Caki2 (cell line): ENCODE measurements around the gene SH3BP1. TPM values are rescaled to one million over a fixed set of nuclear protein-coding genes. Genes with fewer than 3 reads are reported as not detected.
A peak's percentile ranks its signal among the peaks of the same experiment; 100 is the strongest.
"Not testable (repeated sequence)": the region's sequence is repeated elsewhere in the genome, so short reads cannot be mapped to it uniquely, and the experiment has no call there.

Experiments
- DNase-seq: peaks from one replicate; pipeline ENCODE4 v3.0.0-alpha.2; 2015; ENCODE audit warnings: low read depth
- in situ Hi-C: cut with HindIII; loops from 2 replicates; pipeline ENCODE4 v1.10.0; 2016; ENCODE audit warnings: low sequenced_read_pairs, low pct_unique_long_range_greater_than_20kb, mixed read lengths
- total RNA-seq: library from RNA; depleted of rRNA; stranded (reverse); fragments of >200 nt; shearing (Covaris generic); gene quantifications from 2 replicates; pipeline ENCODE4 v1.2.3, GENCODE V29; 2014; ENCODE audit warnings: low replicate concordance; rRNA removed

SH3BP1 gene
- total RNA-seq, 1 experiment from 2014 or later = 3.2 TPM

DNA sequence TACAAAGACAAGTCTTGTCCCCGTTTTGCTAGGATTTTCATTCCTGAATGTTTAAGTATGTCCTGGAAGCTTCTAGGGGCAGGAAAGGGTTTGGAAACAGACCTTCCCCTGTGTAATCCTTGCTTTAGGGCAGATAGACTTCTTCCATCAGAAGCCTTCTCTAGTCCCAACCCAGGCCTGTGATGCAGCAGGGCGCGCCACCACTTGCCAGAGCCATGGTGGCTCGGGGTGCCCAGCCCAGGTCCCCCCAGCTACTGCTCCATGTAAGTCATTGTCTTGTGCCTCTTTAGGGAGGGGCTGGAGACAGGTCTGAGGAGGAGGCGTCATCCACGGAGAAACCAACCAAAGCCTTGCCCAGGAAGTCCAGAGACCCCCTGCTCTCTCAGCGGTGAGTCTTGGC is 50.9 kb downstream of the SH3BP1 start:
- DNase-seq = no peak
- in situ Hi-C loops = no loop called here

DNA sequence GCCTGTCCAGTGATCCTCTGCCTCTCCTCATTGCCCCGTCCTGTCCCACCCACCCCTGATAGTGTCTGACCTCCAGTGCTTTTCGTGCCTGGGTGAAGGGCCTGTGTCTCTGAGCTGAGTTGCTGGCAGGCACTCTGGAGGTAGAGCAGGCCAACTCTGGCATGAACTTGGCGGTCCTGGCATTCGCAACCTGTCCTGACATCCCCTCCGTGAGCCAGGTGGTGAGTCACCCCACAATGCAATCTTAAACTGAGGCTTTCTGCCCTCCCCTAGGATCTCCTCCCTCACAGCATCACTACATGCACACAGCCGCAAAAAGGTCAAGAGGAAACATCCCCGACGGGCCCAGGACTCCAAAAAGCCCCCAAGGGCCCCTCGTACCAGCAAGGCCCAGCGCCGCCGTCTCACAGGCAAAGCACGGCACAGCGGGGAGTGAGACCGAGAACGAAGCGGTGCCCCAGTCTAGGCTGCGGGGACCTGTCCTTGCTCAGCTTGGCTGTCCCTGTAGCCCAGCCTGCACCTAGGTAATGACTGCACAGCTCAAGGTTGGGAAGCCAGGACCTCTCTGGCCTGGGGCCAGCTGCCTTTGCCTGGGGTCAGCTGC is 51.5 kb downstream of the SH3BP1 start:
- in situ Hi-C loops = no loop called here
- no peak for DNase-seq

DNA sequence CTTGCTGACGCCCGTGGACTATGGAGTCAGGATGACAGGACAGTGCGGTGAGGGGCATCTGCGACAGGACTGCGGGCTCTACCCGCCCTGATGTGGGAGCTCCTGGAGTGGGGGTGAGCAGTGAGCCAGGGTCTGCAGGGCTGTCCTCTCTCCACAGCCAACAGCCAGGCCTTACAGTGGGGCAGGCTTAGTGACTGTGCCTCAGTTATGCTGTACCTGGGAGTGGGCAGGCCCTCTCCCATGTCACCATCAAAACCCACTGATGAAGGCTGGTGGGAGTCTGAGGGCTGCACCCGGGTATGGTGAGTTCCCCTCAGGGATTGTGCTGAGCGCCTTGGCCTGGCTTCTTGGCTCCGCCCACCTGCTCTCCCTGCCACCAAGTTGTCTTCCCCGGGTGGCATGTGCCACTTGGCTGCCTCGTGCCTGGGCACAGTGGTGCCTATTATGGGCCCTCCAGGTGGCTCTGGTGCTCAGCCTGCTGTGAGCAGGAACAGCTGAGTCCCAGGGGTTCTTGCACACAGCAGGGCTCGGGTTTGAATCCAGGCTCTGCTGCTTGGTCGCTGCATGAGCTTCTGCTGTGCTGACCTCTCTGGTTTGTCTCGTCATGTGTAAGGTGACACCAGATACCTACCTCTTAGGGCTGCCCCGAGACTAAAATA is 53.3 kb downstream of the SH3BP1 start:
- no peak for DNase-seq
- in situ Hi-C loops = no loop called here

DNA sequence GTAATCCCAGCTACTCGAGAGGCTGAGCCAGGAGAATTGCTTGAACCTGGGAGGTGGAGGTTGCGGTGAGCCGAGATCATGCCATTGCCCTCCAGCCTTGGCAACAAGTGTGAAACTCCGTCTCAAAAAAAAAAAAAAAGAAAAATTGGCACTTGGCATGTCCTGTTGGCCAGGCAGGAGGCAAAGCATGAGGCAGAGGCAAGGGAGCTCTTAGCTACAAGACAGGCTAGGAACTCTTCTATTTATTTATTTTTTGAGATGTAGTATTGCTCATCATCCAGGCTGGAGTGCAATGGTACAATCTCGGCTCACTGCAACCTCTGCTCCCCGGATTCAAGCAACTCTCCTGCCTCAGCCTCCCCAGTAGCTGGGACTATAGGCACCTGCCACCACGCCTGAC is 54.7 kb downstream of the SH3BP1 start:
- DNase-seq, in situ Hi-C loops: not testable (repeated sequence)

DNA sequence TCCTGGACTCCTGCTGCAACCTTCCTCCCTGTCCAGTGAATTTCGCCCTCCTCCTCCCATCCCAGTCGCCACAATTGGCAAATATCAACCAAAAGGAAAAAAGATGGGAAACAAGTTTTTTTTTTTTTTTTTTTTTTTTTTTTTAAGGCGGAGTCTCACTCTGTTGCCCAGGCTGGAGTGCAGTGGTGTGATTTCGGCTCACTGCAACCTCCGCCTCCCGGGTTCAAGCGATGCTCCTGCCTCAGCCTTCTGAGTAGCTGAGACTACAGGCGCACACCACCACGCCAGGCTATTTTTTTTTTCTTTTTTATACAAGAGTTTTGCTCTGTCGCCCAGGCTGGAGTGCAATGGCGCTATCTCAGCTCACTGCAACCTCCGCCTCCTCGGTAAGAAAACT is 56.8 kb downstream of the SH3BP1 start:
- DNase-seq = not testable (repeated sequence)

DNA sequence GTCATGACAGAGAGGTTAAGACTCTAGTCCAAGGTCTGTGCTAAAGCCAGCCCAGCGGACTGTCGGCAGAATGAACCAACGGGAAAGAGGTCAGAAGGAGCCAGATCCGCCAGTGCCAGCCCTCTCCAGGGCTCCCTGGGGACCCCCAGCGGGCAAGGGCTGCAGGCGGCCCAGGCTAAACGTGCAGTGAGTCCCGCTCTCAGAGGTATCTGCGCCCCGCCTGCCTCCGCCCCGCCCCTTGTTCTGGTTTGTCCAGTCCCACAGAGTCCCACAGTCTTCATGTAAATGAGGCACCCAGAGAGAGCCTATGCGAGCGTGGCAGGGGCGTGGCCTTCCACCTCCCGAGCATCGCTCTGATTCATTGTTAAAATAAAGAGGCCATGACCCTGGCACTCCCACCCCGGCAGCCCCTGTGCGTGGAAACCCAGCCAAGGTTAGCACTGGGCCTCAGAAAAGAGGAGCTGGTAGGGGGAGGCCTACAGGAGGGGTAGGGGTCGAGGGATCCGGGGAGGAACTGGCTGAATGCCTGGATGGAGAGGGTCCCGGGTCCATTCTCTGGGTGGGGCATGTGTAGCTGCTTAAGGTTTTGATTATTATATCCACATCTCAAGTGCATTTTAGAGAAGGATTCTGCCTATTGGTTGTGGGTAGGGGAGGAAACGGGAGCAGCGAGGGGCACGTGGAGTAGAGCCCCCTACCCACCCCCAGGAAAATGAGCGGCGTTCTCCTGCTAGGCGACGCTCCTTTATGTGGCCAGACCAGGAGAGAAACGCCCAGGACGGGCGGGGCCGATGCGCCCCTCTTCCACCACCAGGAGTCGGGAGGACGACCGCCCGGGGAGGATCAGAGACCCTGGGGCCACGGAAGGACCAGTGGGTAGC is 57.4 kb downstream of the SH3BP1 start, which contains the start of gene TRIOBP:
TSS of gene TRIOBP (plus strand) at position 392 of the 881 bp plus-strand sequence. CDS start 4,318 bp downstream, outside the sequence.
- DNase-seq = peak; percentile 99
- in situ Hi-C loops = no loop called here

More for the DNA sequence above, 56.8 kb downstream of the SH3BP1 start:
- in situ Hi-C loops = not testable (repeated sequence)

DNA sequence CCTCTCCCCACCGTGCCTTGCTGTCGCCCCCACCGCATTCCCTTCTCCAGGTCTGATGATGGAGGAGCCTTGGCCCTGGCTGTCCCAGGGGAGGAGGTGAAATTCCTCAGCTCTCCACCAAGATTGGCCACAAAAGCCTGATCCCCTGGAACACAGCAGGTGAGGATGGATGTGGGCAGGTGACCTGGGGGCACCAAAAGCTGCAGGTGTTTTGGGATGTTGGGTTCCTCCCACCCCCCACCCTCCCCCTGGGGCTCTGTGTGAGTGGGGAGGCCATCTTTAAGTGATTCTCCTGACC is 58.0 kb downstream of the SH3BP1 start:
- DNase-seq = peak; percentile 32
- in situ Hi-C loops = no loop called here

DNA sequence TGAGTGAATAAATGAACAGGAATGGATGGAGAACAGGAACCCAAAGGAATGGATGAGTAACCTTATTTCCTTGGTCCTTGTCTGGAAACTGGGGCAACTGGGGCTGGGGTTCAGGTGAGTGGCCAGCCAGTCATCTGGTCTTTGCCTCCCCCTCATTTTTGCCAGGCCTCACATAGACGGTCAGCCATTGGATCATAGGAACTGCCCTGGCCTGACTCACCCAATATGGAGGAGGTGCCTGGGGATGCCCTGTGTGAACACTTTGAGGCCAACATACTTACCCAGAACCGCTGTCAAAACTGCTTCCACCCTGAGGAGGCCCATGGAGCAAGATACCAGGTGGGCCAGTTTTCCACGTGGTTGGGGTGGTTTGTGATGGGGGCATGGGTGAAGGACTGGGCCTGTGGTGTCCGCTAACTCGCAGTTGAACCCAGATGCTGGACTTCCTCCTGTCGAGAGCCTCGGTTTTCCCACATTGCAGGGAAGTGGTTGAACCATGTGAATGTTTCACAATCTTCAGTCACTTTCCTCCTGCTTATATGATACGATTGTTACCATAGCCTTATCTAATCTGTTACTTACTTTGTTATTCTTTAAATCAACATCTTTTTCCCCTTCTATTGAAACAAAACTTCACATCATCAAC is 61.8 kb downstream of the SH3BP1 start:
- no peak for DNase-seq
- in situ Hi-C loops = no loop called here

DNA sequence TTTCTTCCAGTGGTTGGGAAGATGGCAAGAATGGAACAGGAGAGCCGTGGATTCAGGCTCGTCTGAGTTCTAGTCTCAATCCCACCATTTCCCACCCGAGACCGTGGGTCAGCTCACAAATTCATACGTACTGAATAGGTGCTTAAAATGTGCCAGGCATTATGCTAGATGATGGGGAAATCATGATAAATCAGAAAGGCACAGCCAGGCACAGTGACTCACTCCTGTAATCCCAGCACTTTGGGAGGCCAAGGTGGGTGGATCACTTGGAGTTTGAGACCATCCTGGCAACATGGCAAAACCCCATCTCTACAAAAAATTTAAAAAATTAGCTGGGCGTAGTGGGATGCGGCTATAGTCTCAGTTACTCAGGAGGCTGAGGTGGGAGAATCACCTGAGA is 64.4 kb downstream of the SH3BP1 start:
- in situ Hi-C loops = no loop called here
- DNase-seq = no peak

DNA sequence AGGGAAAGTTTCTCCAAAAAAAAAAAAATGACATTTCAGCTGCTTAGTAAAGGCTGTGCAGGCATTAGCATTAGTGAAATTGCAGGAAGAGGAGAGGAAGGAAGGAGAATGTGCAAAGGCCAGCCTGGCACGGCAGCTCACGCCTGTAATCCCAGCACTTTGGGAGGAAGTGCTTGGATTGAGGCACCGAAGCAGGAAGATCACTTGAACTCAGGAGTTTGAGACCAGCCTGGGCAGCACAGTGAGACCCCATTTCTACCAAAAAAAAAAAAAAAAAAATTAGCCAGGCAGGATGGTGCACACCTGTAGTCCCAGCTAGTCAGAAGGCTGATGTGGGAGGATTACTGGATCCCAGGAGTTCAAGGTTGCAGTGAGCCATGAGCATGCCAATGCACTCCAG is 65.2 kb downstream of the SH3BP1 start:
- in situ Hi-C loops = no loop called here

DNA sequence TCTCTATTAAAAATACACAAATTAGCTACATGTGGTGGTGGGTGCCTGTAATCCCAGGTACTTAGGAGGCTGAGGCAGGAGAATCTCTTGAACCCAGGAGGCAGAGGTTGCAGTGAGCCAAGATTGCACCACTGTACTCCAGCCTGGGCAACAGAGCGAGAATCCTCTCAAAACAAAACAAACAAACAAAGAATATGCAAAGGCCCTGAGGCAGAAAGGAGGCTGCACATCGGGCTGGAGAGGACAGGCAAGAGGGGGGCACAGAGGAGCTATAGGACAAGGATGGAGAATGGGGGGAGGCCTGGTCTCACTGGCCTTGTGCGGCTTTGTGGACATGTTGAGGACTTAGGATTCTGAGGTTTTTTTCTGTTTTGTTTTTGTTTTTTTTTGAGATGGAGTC is 65.7 kb downstream of the SH3BP1 start:
- in situ Hi-C loops = no loop called here

More for the DNA sequence above, 65.2 kb downstream of the SH3BP1 start:
- DNase-seq = no peak

More for the DNA sequence above, 65.7 kb downstream of the SH3BP1 start:
- no peak for DNase-seq

Other genes starting within 250 kb of the SH3BP1 start
- gene ELFN2, start 212.2 kb upstream of the SH3BP1 start, total RNA-seq = 10.2 and 12.9 TPM in 2 replicates
- gene MFNG, start 153.3 kb upstream of the SH3BP1 start, total RNA-seq = 0.46 and 0.54 TPM in 2 replicates
- gene CARD10, start 120.3 kb upstream of the SH3BP1 start, total RNA-seq = 47.3 and 58.6 TPM in 2 replicates
- 8.9 and 9.1 TPM in 2 replicates for gene CDC42EP1, start 79.2 kb upstream of the SH3BP1 start, total RNA-seq
- not detected in 2 replicates for gene LGALS2, start 59.6 kb upstream of the SH3BP1 start, total RNA-seq
- 43.4 and 52.0 TPM in 2 replicates for gene GGA1, start 30.8 kb upstream of the SH3BP1 start, total RNA-seq
- 51.9 and 75.8 TPM in 2 replicates for gene PDXP, start 19.1 kb downstream of the SH3BP1 start, total RNA-seq
- gene LGALS1, start 36.0 kb downstream of the SH3BP1 start, total RNA-seq = 5,023 and 5,137 TPM in 2 replicates
- 70.5 and 107 TPM in 2 replicates for gene NOL12, start 46.7 kb downstream of the SH3BP1 start, total RNA-seq
- gene TRIOBP, start 57.4 kb downstream of the SH3BP1 start, total RNA-seq = 233 and 274 TPM in 2 replicates
- gene GCAT, start 168.3 kb downstream of the SH3BP1 start, total RNA-seq = 33.4 and 42.3 TPM in 2 replicates
- not detected in 2 replicates for gene GALR3, start 183.7 kb downstream of the SH3BP1 start, total RNA-seq
- gene ANKRD54, start 204.7 kb downstream of the SH3BP1 start, total RNA-seq = 54.0 and 62.0 TPM in 2 replicates
- 475 and 492 TPM in 2 replicates for gene EIF3L, start 209.8 kb downstream of the SH3BP1 start, total RNA-seq